ENCODE measurements around the gene SLC6A11.
A peak's percentile ranks its signal among the peaks of the same experiment; 100 is the strongest.

DNA sequence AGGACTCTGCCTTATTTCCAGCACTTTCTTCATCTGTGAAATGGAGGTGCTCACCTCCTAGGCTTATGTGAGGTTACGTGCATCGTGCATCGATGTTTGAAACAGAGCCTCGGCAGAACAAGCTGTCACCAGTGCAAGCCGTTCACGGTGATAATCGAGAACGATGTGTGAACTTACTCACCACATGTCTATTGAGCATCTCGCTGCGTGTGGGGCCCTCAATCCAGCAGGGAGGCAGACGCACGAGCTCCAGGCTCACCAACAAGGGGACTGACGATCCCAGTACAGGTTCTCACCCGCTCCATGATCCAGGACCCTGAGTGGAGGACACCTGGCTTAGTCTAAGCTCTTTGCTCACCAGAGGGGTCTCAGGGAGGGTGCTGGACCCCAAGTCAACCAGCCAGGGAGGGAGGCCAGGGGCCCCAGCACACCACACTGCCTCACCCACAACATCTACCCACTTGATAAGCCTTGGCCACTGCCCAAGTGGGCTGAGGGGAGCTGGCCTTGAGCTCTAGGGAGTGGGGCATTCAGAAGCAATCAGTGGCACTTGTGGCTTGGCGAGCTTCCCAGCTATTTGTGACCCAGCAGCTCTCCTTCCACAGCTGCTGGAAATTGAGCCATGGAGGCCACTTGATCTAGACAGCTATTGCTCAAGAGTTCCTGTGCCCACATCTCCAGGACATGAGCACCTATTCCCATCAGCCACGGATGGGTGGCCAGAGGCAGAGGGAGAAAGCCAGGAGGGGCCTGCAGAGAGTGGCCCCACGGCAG, 142.1 kb downstream of the SLC6A11 start:
- TF ChIP-seq CTCF (IDR thresholded peaks at IDR 0.05) (peak in 1 of 6 experiments; percentile 5), POLR2A (IDR thresholded peaks at IDR 0.05) (no peak)
